Measurements from ENCODE around the gene ZWINT. TPM values are rescaled to one million over a fixed set of nuclear protein-coding genes. Genes with fewer than 3 reads are reported as not detected.

Gene ZWINT
- polyA plus RNA-seq, 2 of the 4 experiments (the other 2 are of a cell fraction) = 78.8 to 116 TPM

DNA sequence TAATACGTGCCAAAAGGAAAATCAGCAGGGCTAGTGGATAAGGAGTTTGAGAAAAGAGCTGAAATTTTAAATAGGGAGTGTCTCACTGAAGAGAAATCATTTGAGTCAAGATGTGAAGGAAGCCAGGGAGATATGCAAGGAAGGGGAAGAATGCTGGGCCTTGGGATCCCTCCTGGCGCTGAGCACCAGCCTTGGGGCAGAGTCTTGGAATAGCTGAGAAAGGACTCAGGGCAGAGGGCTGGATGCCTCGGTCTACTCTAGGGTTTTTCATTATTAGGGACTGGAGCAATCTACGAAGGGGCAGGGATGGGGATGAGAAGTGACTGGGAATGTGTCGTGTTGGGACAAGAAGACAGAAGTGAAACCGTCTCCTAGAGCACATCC lies 484 bp downstream of the ZWINT start:
- ChIA-PET CTCF (no interaction called here), POLR2A (interaction anchor here (1.2 kb wide), 1 partner anchor 10 kb away, joined by 6 read pairs; no protein-coding TSS in a partner anchor)
- TF ChIP-seq ZNF302 (CRISPR knock-in tag; IDR thresholded peaks at IDR 0.05) (no peak), RFX5 (IDR thresholded peaks at IDR 0.05) (no peak), CHD2 (IDR thresholded peaks at IDR 0.05; ENCODE audit: low read length, partially characterized antibody) (no peak), JUN (IDR thresholded peaks at IDR 0.05) (no peak), ZC3H11A (IDR thresholded peaks at IDR 0.05) (no peak), GATA3 (IDR thresholded peaks at IDR 0.05; ENCODE audit: borderline replicate concordance) (no peak), HOXB5 (CRISPR knock-in tag; IDR thresholded peaks at IDR 0.05) (no peak), ZFP36 (IDR thresholded peaks at IDR 0.05; ENCODE audit: borderline replicate concordance, partially characterized antibody) (no peak), JUNB (IDR thresholded peaks at IDR 0.05) (no peak)
- TF ChIP-seq, protein P1, sequence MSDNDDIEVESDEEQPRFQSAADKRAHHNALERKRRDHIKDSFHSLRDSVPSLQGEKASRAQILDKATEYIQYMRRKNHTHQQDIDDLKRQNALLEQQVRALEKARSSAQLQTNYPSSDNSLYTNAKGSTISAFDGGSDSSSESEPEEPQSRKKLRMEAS (IDR thresholded peaks at IDR 0.05) = no peak
- ATAC-seq = peak in 1 of 2 experiments; percentile 2; a peak in 2 of 6 replicates
- no peaks in the 10 kb centered on the region for H3K9me3 ChIP-seq
- WGBS (ENCODE audit: missing lambda C conversion rate) = 8% methylated on average over 6 of the region's 6 CpGs
- FAIRE-seq = no peak
- peaks cover 3% of the 10 kb centered on the region; the same call in 1 of the 3 replicates for H3K4me1 ChIP-seq
- peak overlapping the region; percentile 88 for H3K4me2 ChIP-seq
- H3K27ac ChIP-seq = peak overlapping the region; percentile 77 to 86
- DNase-seq (ENCODE audit: low read depth in 1 of 2, low spot score in 1 of 2) = no peak
- H3K4me3 ChIP-seq = peak overlapping the region; percentile 98

DNA sequence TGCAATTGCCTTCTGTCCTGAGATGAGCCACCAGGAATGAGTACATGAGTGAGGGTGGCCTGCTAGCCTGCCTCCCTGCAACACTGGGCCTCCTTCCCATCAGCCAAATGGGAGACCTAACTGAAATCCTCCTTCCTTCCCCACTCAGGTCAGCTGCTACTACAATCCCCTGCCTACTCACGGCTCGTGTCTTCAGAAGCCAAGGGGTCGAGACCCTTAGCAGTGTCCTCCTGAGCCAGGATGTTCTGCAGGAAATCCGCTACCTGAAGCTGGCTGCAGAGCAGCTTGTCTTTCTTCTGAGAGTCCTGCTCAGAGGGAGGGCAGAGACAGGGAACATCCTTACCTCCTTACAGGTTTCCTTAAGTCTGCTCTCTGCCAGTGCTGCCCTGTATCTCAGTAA lies 1.2 kb downstream of the ZWINT start:
- TF ChIP-seq RARB (CRISPR knock-in tag; IDR thresholded peaks at IDR 0.05) (no peak), RCOR1 (IDR thresholded peaks at IDR 0.05; ENCODE audit: low read depth, low read length) (no peak), CEBPB (IDR thresholded peaks at IDR 0.05) (no peak), FOSB (CRISPR knock-in tag; IDR thresholded peaks at IDR 0.05) (no peak), HOXB5 (CRISPR knock-in tag; IDR thresholded peaks at IDR 0.05) (no peak), PHF8 (IDR thresholded peaks at IDR 0.05; ENCODE audit: borderline replicate concordance, low read depth) (no peak), SREBF2 (IDR thresholded peaks at IDR 0.05) (no peak), RNF2 (IDR thresholded peaks at IDR 0.05; ENCODE audit: borderline replicate concordance, low read depth) (no peak), CHD2 (IDR thresholded peaks at IDR 0.05; ENCODE audit: low read length, partially characterized antibody) (no peak)
- Histone ChIP-seq H3K27ac (peak overlapping the region in 1 of 2 experiments; percentile 86; a peak in 1 of 6 replicates), H3K4me2 (peak overlapping the region; percentile 88), H3K9me3 (no peaks in the 10 kb centered on the region), H3K4me1 (peaks cover 3% of the 10 kb centered on the region; the same call in 1 of the 3 replicates), H3K4me3 (peak overlapping the region; percentile 98)
- DNase-seq (ENCODE audit: low read depth in 1 of 2, low spot score in 1 of 2) (no peak), FAIRE-seq (no peak), ATAC-seq (no peak)
- CTCF ChIA-PET = no interaction called here
- whole genome bisulfite sequencing (ENCODE audit: missing lambda C conversion rate) = 100% methylated on average over 4 of the region's 4 CpGs
- POLR2A ChIA-PET = no interaction called here

DNA sequence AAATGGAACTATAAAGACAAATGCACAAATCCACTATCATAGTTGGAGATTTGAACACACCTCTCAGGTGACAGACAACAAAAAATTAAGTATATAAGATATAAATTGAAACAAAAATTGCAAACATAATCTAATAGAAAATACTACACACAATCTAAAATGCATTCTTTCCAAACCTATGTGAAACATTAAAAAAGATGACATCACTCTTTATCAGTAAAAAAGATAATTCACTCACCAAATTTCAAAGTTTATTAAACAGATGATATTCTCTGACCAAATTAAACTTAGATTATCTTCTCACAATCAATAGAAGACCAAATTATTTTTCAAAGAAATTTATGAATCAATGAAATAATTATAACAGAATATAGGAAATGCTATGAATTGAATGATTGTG lies 4.0 kb downstream of the ZWINT start:
- DNase-seq (ENCODE audit: low read depth in 1 of 2, low spot score in 1 of 2) (no peak), ATAC-seq (no peak), FAIRE-seq (peak; percentile 28)
- no peak overlapping the region for H3K4me2 ChIP-seq
- no peak overlapping the region for H3K4me3 ChIP-seq
- ChIA-PET POLR2A (no interaction called here), CTCF (no interaction called here)
- H3K27ac ChIP-seq = no peak overlapping the region
- 0 out of 3 replicates have a peak, but pooled peaks cover 3% of the 10 kb centered on the region for H3K4me1 ChIP-seq
- TF ChIP-seq GATA3 (IDR thresholded peaks at IDR 0.05; ENCODE audit: borderline replicate concordance) (no peak), ZFP36 (IDR thresholded peaks at IDR 0.05; ENCODE audit: borderline replicate concordance, partially characterized antibody) (no peak), NFE2L2 (conservative IDR thresholded peaks at IDR 0.05; ENCODE audit: low read length) (no peak), RNF2 (IDR thresholded peaks at IDR 0.05; ENCODE audit: borderline replicate concordance, low read depth) (no peak), CBX2 (IDR thresholded peaks at IDR 0.05; ENCODE audit: borderline replicate concordance, low read depth) (no peak), SREBF2 (IDR thresholded peaks at IDR 0.05) (no peak), HOXB5 (CRISPR knock-in tag; IDR thresholded peaks at IDR 0.05) (no peak), SMC3 (IDR thresholded peaks at IDR 0.05) (no peak), HOXA7 (CRISPR knock-in tag; IDR thresholded peaks at IDR 0.05) (no peak)
- TF ChIP-seq, protein P2, sequence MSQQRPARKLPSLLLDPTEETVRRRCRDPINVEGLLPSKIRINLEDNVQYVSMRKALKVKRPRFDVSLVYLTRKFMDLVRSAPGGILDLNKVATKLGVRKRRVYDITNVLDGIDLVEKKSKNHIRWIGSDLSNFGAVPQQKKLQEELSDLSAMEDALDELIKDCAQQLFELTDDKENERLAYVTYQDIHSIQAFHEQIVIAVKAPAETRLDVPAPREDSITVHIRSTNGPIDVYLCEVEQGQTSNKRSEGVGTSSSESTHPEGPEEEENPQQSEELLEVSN (IDR thresholded peaks at IDR 0.05; ENCODE audit: borderline replicate concordance, low read depth) = no peak
- TF ChIP-seq, protein P3, sequence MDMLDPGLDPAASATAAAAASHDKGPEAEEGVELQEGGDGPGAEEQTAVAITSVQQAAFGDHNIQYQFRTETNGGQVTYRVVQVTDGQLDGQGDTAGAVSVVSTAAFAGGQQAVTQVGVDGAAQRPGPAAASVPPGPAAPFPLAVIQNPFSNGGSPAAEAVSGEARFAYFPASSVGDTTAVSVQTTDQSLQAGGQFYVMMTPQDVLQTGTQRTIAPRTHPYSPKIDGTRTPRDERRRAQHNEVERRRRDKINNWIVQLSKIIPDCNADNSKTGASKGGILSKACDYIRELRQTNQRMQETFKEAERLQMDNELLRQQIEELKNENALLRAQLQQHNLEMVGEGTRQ (IDR thresholded peaks at IDR 0.05) = no peak
- TF ChIP-seq, protein P4, sequence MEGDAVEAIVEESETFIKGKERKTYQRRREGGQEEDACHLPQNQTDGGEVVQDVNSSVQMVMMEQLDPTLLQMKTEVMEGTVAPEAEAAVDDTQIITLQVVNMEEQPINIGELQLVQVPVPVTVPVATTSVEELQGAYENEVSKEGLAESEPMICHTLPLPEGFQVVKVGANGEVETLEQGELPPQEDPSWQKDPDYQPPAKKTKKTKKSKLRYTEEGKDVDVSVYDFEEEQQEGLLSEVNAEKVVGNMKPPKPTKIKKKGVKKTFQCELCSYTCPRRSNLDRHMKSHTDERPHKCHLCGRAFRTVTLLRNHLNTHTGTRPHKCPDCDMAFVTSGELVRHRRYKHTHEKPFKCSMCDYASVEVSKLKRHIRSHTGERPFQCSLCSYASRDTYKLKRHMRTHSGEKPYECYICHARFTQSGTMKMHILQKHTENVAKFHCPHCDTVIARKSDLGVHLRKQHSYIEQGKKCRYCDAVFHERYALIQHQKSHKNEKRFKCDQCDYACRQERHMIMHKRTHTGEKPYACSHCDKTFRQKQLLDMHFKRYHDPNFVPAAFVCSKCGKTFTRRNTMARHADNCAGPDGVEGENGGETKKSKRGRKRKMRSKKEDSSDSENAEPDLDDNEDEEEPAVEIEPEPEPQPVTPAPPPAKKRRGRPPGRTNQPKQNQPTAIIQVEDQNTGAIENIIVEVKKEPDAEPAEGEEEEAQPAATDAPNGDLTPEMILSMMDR (IDR thresholded peaks at IDR 0.05) = no peak
- H3K9me3 ChIP-seq = no peaks in the 10 kb centered on the region
